HG02885 (cell line): ENCODE measurements around the gene KIF26B.

Source experiments
- ATAC-seq: cut with Tn5 transposase; IDR thresholded peaks from one replicate; pipeline ENCODE4 v1.9.1; 2021; ENCODE audit warnings: mild to moderate bottlenecking; ENCODE audit not compliant: unreplicated experiment, poor library complexity

KIF26B gene

GRCh38 chr1:245154429-245155271 is at the start of gene KIF26B:
Gene KIF26B (plus strand): TSS chr1:245154985. CDS start chr1:245155425, 440 bp downstream.
- no peak for ATAC-seq

- ATAC-seq: no peak
Observed at GRCh38 chr1:245105042-245105441, 49.7 kb upstream of the KIF26B start.

- ATAC-seq: no peak
Observed at GRCh38 chr1:245105815-245106410, 48.9 kb upstream of the KIF26B start.

GRCh38 chr1:245107776-245108114 is 47.0 kb upstream of the KIF26B start:
- ATAC-seq: no peak

- no peak for ATAC-seq
Observed at GRCh38 chr1:245108246-245108645, 46.5 kb upstream of the KIF26B start.

GRCh38 chr1:245108909-245109308 is 45.9 kb upstream of the KIF26B start:
- no peak for ATAC-seq

- no peak for ATAC-seq
Observed at GRCh38 chr1:245110406-245110805, 44.4 kb upstream of the KIF26B start.

- no peak for ATAC-seq
Observed at GRCh38 chr1:245111073-245111472, 43.7 kb upstream of the KIF26B start.

GRCh38 chr1:245113649-245114048 is 41.1 kb upstream of the KIF26B start:
- no peak for ATAC-seq

- ATAC-seq: no peak
Observed at GRCh38 chr1:245116131-245116530, 38.7 kb upstream of the KIF26B start.

GRCh38 chr1:245116751-245117150 is 38.0 kb upstream of the KIF26B start:
- no peak for ATAC-seq

GRCh38 chr1:245118066-245118465 is 36.7 kb upstream of the KIF26B start:
- ATAC-seq: no peak

GRCh38 chr1:245118806-245119205 is 36.0 kb upstream of the KIF26B start:
- no peak for ATAC-seq

GRCh38 chr1:245121523-245121922 is 33.3 kb upstream of the KIF26B start:
- ATAC-seq: no peak

GRCh38 chr1:245124241-245124640 is 30.5 kb upstream of the KIF26B start:
- ATAC-seq: no peak

- no peak for ATAC-seq
Observed at GRCh38 chr1:245124644-245125043, 30.1 kb upstream of the KIF26B start.

- no peak for ATAC-seq
Observed at GRCh38 chr1:245126530-245126929, 28.3 kb upstream of the KIF26B start.

- no peak for ATAC-seq
Observed at GRCh38 chr1:245128381-245129101, 26.2 kb upstream of the KIF26B start.

GRCh38 chr1:245129319-245130240 is 25.2 kb upstream of the KIF26B start:
- ATAC-seq: no peak
